Liver (tissue), 9 donors: Measurements from ENCODE around the gene LPAR3. TPM values are rescaled to one million over a fixed set of nuclear protein-coding genes. Genes with fewer than 3 reads are reported as not detected.

ENCODE experiments used
- DNase-seq: peaks from one replicate; pipeline ENCODE4 v3.0.0-alpha.2; 2017; ENCODE audit warnings: low spot score
- H3K27ac ChIP-seq, 2 donors: one replicate each; pipeline ENCODE4 v1.7.0; 2013; ENCODE audit warnings: inconsistent platforms in 2 of 2, low read length in 2 of 2, control low read depth in 1 of 2, low read depth in 1 of 2, mild to moderate bottlenecking in 1 of 2
- H3K27me3 ChIP-seq, 4 donors: one replicate each; pipeline versions ENCODE4 v1.6.1 to v1.7.0; 2013; ENCODE audit warnings: low read length in 3 of 4, inconsistent platforms in 1 of 4, mild to moderate bottlenecking in 1 of 4, moderate library complexity in 1 of 4; ENCODE audit not compliant: control insufficient read depth in 4 of 4, insufficient read depth in 4 of 4
- H3K36me3 ChIP-seq, 4 donors: one replicate each; pipeline versions ENCODE4 v1.6.1 to v1.7.0; 2013; ENCODE audit warnings: low read length in 3 of 4, mild to moderate bottlenecking in 3 of 4, low read depth in 1 of 4, moderate library complexity in 1 of 4; ENCODE audit not compliant: control insufficient read depth in 4 of 4, insufficient read depth in 3 of 4
- H3K4me1 ChIP-seq, 4 donors: one replicate each; pipeline versions ENCODE4 v1.6.1 to v1.7.0; 2013; ENCODE audit warnings: low read length in 3 of 4, mild to moderate bottlenecking in 3 of 4, moderate library complexity in 1 of 4; ENCODE audit not compliant: control insufficient read depth in 4 of 4, insufficient read depth in 4 of 4
- H3K4me3 ChIP-seq, 3 donors: one replicate each; pipeline versions ENCODE4 v1.6.1 to v1.7.0; 2013; ENCODE audit warnings: low read length in 3 of 3, control low read depth in 1 of 3, low read depth in 1 of 3, mild to moderate bottlenecking in 1 of 3
- H3K9ac ChIP-seq, 2 donors: one replicate each; pipeline ENCODE4 v1.7.0; 2013; ENCODE audit warnings: low read length in 2 of 2, mild to moderate bottlenecking in 2 of 2, moderate library complexity in 2 of 2, control low read depth in 1 of 2, low read depth in 1 of 2
- H3K9me3 ChIP-seq, 4 donors: one replicate each; pipeline versions ENCODE4 v1.6.1 to v1.7.0; 2013; ENCODE audit warnings: low read length in 3 of 4; ENCODE audit not compliant: control insufficient read depth in 4 of 4
- EGR1 ChIP-seq, 2 donors: IDR thresholded peaks; 2 replicates each; pipeline ENCODE4 v1.6.1; 2016 to 2018; ENCODE audit warnings: antibody characterized with exemption in 2 of 2, low read depth in 2 of 2
- FOXA1 ChIP-seq: IDR thresholded peaks from 2 replicates; pipeline ENCODE4 v1.6.1; 2016; ENCODE audit warnings: antibody characterized with exemption
- FOXA2 ChIP-seq: IDR thresholded peaks from 2 replicates; pipeline ENCODE4 v1.6.1; 2016; ENCODE audit warnings: antibody characterized with exemption
- GABPA ChIP-seq, 2 donors: IDR thresholded peaks in 1 of 2; conservative IDR thresholded peaks in 1 of 2; 2 replicates each; pipeline ENCODE4 v1.6.1; 2016; ENCODE audit warnings: antibody characterized with exemption in 2 of 2, mild to moderate bottlenecking in 1 of 2, moderate library complexity in 1 of 2
- HNF4A ChIP-seq, 2 donors: conservative IDR thresholded peaks; 2 replicates each; pipeline ENCODE4 v1.6.1; 2016; ENCODE audit warnings: antibody characterized with exemption in 2 of 2, mild to moderate bottlenecking in 2 of 2
- HNF4G ChIP-seq: IDR thresholded peaks from 2 replicates; pipeline ENCODE4 v1.6.1; 2016; ENCODE audit warnings: antibody characterized with exemption
- NR2F2 ChIP-seq: IDR thresholded peaks from 2 replicates; pipeline ENCODE4 v1.6.1; 2016; ENCODE audit warnings: antibody characterized with exemption
- REST ChIP-seq: IDR thresholded peaks from 2 replicates; pipeline ENCODE4 v1.6.1; 2016; ENCODE audit warnings: antibody characterized with exemption, mild to moderate bottlenecking
- RXRA ChIP-seq, 2 donors: IDR thresholded peaks; 2 replicates each; pipeline ENCODE4 v1.6.1; 2017 to 2018; ENCODE audit warnings: antibody characterized with exemption in 2 of 2, mild to moderate bottlenecking in 1 of 2
- SP1 ChIP-seq: IDR thresholded peaks from 2 replicates; pipeline ENCODE4 v1.6.1; 2018; ENCODE audit warnings: antibody characterized with exemption, mild to moderate bottlenecking
- TAF1 ChIP-seq: conservative IDR thresholded peaks from 2 replicates; pipeline ENCODE4 v1.6.1; 2016; ENCODE audit warnings: antibody characterized with exemption, mild to moderate bottlenecking
- YY1 ChIP-seq: IDR thresholded peaks from 2 replicates; pipeline ENCODE4 v1.6.1; 2016; ENCODE audit warnings: antibody characterized with exemption, mild to moderate bottlenecking
- ZBTB33 ChIP-seq: IDR thresholded peaks from 2 replicates; pipeline ENCODE4 v1.6.1; 2016; ENCODE audit warnings: antibody characterized with exemption
- WGBS: extraction: QIAGEN DNeasy Blood & Tissue Kit; methylation state at CpG from one replicate; pipeline ENCODE4 v1.1.7; 2013; 5-methylcytosine and 5-hydroxymethylcytosine counted together
- polyA plus RNA-seq, 2 donors: library from polyadenylated mRNA; stranded (reverse) in 1 of 2; unstranded in 1 of 2; fragments of 200-250 nt in 1 of 2; fragments of >200 nt in 1 of 2; fragmentation: Nextera tagmentation in 1 of 2; extraction: Ambion mirVana in 1 of 2; gene quantifications; one replicate each; pipeline versions ENCODE4 v1.2.1 to v1.2.3, GENCODE V29; 2013 to 2015
- total RNA-seq, 2 donors: library from RNA; depleted of rRNA; stranded (reverse); fragments of >200 nt; gene quantifications; one replicate each; pipeline ENCODE4 v1.2.3, GENCODE V29; 2014
- TF ChIP-seq, protein P1 (sequence below): IDR thresholded peaks from 2 replicates; pipeline ENCODE4 v1.6.1; 2016; ENCODE audit warnings: antibody characterized with exemption
- TF ChIP-seq, protein P2 (sequence below): fragments of 150-350 bp; IDR thresholded peaks from 2 replicates; pipeline ENCODE4 v1.5.1; 2017; ENCODE audit warnings: improper control_type of control experiment, low read depth, low read length; ENCODE audit not compliant: missing input control
- TF ChIP-seq, protein P3 (sequence below): IDR thresholded peaks from 2 replicates; pipeline ENCODE4 v1.6.1; 2016; ENCODE audit warnings: antibody characterized with exemption
- donor health status: healthy.
- donor health status: healthy.
- donor health status: healthy.
- donor health status: healthy.
- donor health status: healthy.

Gene LPAR3
- total and polyA plus RNA-seq, 4 donors, result 0.56 TPM; not detected in 3

DNA sequence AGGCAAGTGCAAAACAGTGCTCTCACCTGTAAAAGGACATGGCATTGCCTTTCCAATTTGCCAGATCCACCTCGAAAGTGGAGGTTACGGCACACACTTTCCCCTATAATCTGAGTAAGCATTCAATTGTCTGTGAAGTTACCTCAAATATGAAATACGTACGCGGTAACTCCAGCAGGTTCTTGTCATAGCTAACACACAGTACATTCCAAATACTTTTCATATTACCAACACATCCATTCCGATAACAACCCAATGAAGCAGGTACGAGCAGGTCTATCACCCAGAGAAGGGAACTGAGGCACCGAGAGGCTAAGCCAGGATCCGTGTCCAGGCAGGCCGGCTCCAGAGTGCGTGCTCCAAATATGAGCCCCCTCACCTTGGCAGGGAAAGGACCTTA, 46.8 kb upstream of the LPAR3 start (continued):
- no peak for TF ChIP-seq ZBTB33

DNA sequence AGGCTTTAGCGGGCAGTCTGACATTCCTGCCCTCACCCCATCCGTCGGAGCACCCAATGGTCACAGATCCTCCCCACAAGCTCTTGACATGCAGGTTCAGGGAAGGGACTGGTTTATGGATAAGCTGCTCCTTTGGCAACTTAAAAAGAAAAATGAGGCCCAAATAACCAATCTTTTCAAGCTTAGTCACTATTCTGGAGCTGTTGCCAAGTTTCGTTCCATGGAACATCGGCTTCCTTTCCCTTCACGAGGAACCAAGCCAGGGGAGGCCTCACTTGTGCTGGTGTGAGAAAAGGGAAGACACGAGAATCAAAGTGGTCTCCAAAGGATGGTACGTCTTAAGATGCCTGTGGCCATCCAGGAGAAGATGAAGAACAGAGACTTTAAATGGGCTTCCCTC, 46.1 kb upstream of the LPAR3 start:
- Histone ChIP-seq H3K4me3 (no peak overlapping the region), H3K4me1 (no peaks in the 10 kb centered on the region), H3K9ac (no peak overlapping the region), H3K27ac (no peak overlapping the region), H3K36me3 (no peaks in the 10 kb centered on the region), H3K27me3 (no peaks in the 10 kb centered on the region), H3K9me3 (no peaks in the 10 kb centered on the region)
- 86% methylated on average over 8 of the region's 8 CpGs for WGBS
- no peak for DNase-seq
- TF ChIP-seq ZBTB33 (no peak), REST (no peak), SP1 (no peak), EGR1 (IDR thresholded peaks at IDR 0.05; ENCODE audit: low read depth in 2 of 2) (no peak), GABPA (IDR thresholded peaks at IDR 0.05 in 1 of 2, conservative IDR thresholded peaks at IDR 0.05 in 1 of 2) (no peak), RXRA (IDR thresholded peaks at IDR 0.05) (no peak), TAF1 (no peak), NR2F2 (no peak), FOXA1 (no peak), FOXA2 (no peak), HNF4G (no peak), YY1 (no peak), HNF4A (conservative IDR thresholded peaks at IDR 0.05) (no peak)
- TF ChIP-seq, protein P1, sequence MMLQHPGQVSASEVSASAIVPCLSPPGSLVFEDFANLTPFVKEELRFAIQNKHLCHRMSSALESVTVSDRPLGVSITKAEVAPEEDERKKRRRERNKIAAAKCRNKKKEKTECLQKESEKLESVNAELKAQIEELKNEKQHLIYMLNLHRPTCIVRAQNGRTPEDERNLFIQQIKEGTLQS, result no peak
- TF ChIP-seq, protein P2, sequence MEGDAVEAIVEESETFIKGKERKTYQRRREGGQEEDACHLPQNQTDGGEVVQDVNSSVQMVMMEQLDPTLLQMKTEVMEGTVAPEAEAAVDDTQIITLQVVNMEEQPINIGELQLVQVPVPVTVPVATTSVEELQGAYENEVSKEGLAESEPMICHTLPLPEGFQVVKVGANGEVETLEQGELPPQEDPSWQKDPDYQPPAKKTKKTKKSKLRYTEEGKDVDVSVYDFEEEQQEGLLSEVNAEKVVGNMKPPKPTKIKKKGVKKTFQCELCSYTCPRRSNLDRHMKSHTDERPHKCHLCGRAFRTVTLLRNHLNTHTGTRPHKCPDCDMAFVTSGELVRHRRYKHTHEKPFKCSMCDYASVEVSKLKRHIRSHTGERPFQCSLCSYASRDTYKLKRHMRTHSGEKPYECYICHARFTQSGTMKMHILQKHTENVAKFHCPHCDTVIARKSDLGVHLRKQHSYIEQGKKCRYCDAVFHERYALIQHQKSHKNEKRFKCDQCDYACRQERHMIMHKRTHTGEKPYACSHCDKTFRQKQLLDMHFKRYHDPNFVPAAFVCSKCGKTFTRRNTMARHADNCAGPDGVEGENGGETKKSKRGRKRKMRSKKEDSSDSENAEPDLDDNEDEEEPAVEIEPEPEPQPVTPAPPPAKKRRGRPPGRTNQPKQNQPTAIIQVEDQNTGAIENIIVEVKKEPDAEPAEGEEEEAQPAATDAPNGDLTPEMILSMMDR, result no peak
- TF ChIP-seq, protein P3, sequence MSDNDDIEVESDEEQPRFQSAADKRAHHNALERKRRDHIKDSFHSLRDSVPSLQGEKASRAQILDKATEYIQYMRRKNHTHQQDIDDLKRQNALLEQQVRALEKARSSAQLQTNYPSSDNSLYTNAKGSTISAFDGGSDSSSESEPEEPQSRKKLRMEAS, result no peak
